Medulla oblongata (tissue), 1 donor: Measurements from ENCODE around the gene ZC3H10.
A peak's percentile ranks its signal among the peaks of the same experiment; 100 is the strongest.
"Not testable (repeated sequence)": the region's sequence is repeated elsewhere in the genome, so short reads cannot be mapped to it uniquely, and the experiment has no call there.

ENCODE experiments used
- DNase-seq: peaks from one replicate; pipeline ENCODE4 v3.0.0-alpha.2; 2015; ENCODE audit errors: extremely low spot score

ZC3H10 gene

GRCh38 chr12:56103066-56103711, 14.9 kb upstream of the ZC3H10 start:
- DNase-seq = no peak

GRCh38 chr12:56103823-56104108, 14.3 kb upstream of the ZC3H10 start:
- peak; percentile 29 for DNase-seq

GRCh38 chr12:56104109-56104814, 13.8 kb upstream of the ZC3H10 start, which contains the start of gene PA2G4:
Gene PA2G4, plus strand, starts transcription at chr12:56104559. Its CDS starts 179 bp downstream, at chr12:56104738.
- DNase-seq = peak; percentile 99

GRCh38 chr12:56104815-56105608, 13.1 kb upstream of the ZC3H10 start:
- no peak for DNase-seq

GRCh38 chr12:56105609-56105902, 12.5 kb upstream of the ZC3H10 start:
- no peak for DNase-seq

- DNase-seq = no peak
Observed at GRCh38 chr12:56107242-56107641, 10.8 kb upstream of the ZC3H10 start.

GRCh38 chr12:56110571-56110970, 7.5 kb upstream of the ZC3H10 start:
- DNase-seq = no peak

- no peak for DNase-seq
Observed at GRCh38 chr12:56114084-56114483, 4.0 kb upstream of the ZC3H10 start.

- peak; percentile 28 for DNase-seq
Observed at GRCh38 chr12:56115329-56115728, 2.7 kb upstream of the ZC3H10 start.

- peak; percentile 98 for DNase-seq
Observed at GRCh38 chr12:56116267-56117081, 1.6 kb upstream of the ZC3H10 start, which contains the start of gene RPL41. Gene RPL41, plus strand, starts transcription at chr12:56116633.

GRCh38 chr12:56117082-56117706, 872 bp upstream of the ZC3H10 start:
- not testable (repeated sequence) for DNase-seq

- no peak for DNase-seq
Observed at GRCh38 chr12:56118688-56119357, 757 bp downstream of the ZC3H10 start.

- peak; percentile 91 for DNase-seq
Observed at GRCh38 chr12:56119361-56119796, 1.3 kb downstream of the ZC3H10 start.

GRCh38 chr12:56120158-56120846, 2.2 kb downstream of the ZC3H10 start:
- DNase-seq = no peak

- no peak for DNase-seq
Observed at GRCh38 chr12:56121204-56121870, 3.3 kb downstream of the ZC3H10 start.

- no peak for DNase-seq
Observed at GRCh38 chr12:56122637-56123036, 4.6 kb downstream of the ZC3H10 start.

- no peak for DNase-seq
Observed at GRCh38 chr12:56124133-56124532, 6.1 kb downstream of the ZC3H10 start.

GRCh38 chr12:56126732-56127239, 8.7 kb downstream of the ZC3H10 start:
- peak; percentile 48 for DNase-seq

- no peak for DNase-seq
Observed at GRCh38 chr12:56127485-56127887, 9.4 kb downstream of the ZC3H10 start.
